PC-3 (cell line): ENCODE measurements around the gene SSNA1. TPM values are rescaled to one million over a fixed set of nuclear protein-coding genes. Genes with fewer than 3 reads are reported as not detected.

Source experiments
- ATAC-seq: fragments of 200-7000 bp; cut with Tn5 transposase; 2 replicates; pipeline ENCODE4 v1.9.1; 2020; ENCODE audit warnings: mild to moderate bottlenecking, moderate library complexity
- BruUV-seq: library from RNA; stranded (reverse); fragments of 400-500 nt; replicated peaks from 2 replicates; lab custom pipeline; 2021; lab: Mats Ljungman, UMichigan
- CTCF ChIA-PET: fragments of 300-600 bp; sonication (Branson Sonifier 250); formaldehyde crosslinking; loops from one replicate; lab custom pipeline; 2022; ENCODE audit warnings: antibody characterized with exemption; lab: Charles Lee
- POLR2A ChIA-PET: fragments of 300-600 bp; sonication (Branson Sonifier 250); formaldehyde crosslinking; loops from one replicate; lab custom pipeline; 2022; ENCODE audit warnings: antibody characterized with exemption; ENCODE audit not compliant: unreplicated experiment; lab: Charles Lee
- DNase-seq: peaks from one replicate; pipeline ENCODE4 v3.0.0-alpha.2; 2015
- H2AFZ ChIP-seq: fragments of 300-600 bp; sonication (generic); 2 replicates; pipeline ENCODE4 v1.6.0; 2016; ENCODE audit warnings: antibody characterized with exemption, low read length
- H3F3A ChIP-seq: fragments of 300-600 bp; sonication (generic); one replicate; pipeline ENCODE4 v1.6.0; 2017; ENCODE audit warnings: antibody characterized with exemption, low read length, control low read depth, mild to moderate bottlenecking; ENCODE audit not compliant: unreplicated experiment
- H3K27ac ChIP-seq: fragments of 300-600 bp; sonication (generic); 2 replicates; pipeline ENCODE4 v1.5.1; 2016; ENCODE audit warnings: mild to moderate bottlenecking, low read length
- H3K27me3 ChIP-seq: fragments of 300-600 bp; sonication (generic); 2 replicates; pipeline ENCODE4 v1.6.1; 2016; ENCODE audit warnings: low read length, mixed read lengths
- H3K36me3 ChIP-seq: fragments of 300-600 bp; sonication (generic); 2 replicates; pipeline ENCODE4 v1.6.1; 2016; ENCODE audit warnings: low read depth, mixed run types, low read length, mixed read lengths
- H3K4me1 ChIP-seq: fragments of 300-600 bp; sonication (generic); 2 replicates; pipeline ENCODE4 v1.5.1; 2016; ENCODE audit warnings: low read length; ENCODE audit not compliant: insufficient read depth
- H3K4me2 ChIP-seq: fragments of 300-600 bp; sonication (generic); 2 replicates; pipeline ENCODE4 v1.6.0; 2016; ENCODE audit warnings: low read length
- H3K4me3 ChIP-seq: fragments of 300-600 bp; sonication (generic); 2 replicates; pipeline ENCODE4 v1.5.1; 2016; ENCODE audit warnings: mild to moderate bottlenecking, low read length, mixed read lengths
- H3K79me2 ChIP-seq: fragments of 300-600 bp; sonication (generic); 2 replicates; pipeline ENCODE4 v1.6.1; 2017; ENCODE audit warnings: low read length, mixed read lengths
- H3K9ac ChIP-seq: fragments of 300-600 bp; sonication (generic); 2 replicates; pipeline ENCODE4 v1.6.0; 2016; ENCODE audit warnings: mild to moderate bottlenecking, low read length
- H3K9me2 ChIP-seq: fragments of 300-600 bp; sonication (generic); replicated peaks from 2 replicates; pipeline ENCODE4 v1.6.1; 2016; ENCODE audit warnings: mixed run types, low read length, mixed read lengths
- H3K9me3 ChIP-seq: fragments of 300-600 bp; sonication (generic); 2 replicates; pipeline ENCODE4 v1.6.1; 2016; ENCODE audit warnings: low read length, mixed read lengths
- H4K20me1 ChIP-seq: fragments of 300-600 bp; sonication (generic); 2 replicates; pipeline ENCODE4 v1.6.1; 2016; ENCODE audit warnings: low read length, mixed read lengths
- EZH2 ChIP-seq: fragments of 300-600 bp; sonication (generic); IDR thresholded peaks from one replicate; pipeline ENCODE4 v1.6.1; 2017; ENCODE audit warnings: antibody characterized with exemption, mild to moderate bottlenecking, low read length; ENCODE audit not compliant: unreplicated experiment
- EZH2phosphoT487 ChIP-seq: fragments of 300-600 bp; sonication (generic); IDR thresholded peaks from 2 replicates; pipeline ENCODE4 v1.6.1; 2018; ENCODE audit warnings: mild to moderate bottlenecking, antibody characterized with exemption, low read length, borderline replicate concordance
- intact Hi-C: fragments of 100-400 bp; cut with micrococcal nuclease; formaldehyde crosslinking; loops from 2 replicates; pipeline ENCODE4 v1.9.0; 2023
- total RNA-seq: library from RNA; depleted of rRNA; stranded (reverse); fragments of >200 nt; gene quantifications from 2 replicates; pipeline ENCODE4 v1.2.3, GENCODE V29; 2014
- TF ChIP-seq, protein P1 (sequence below): fragments of 300-600 bp; sonication (generic); conservative IDR thresholded peaks from 2 replicates; pipeline ENCODE4 v1.5.1; 2017; ENCODE audit warnings: antibody characterized with exemption, low read depth, mild to moderate bottlenecking, low read length

SSNA1 gene
- total RNA-seq, 1 experiment from 2014 or later = 123 TPM

DNA sequence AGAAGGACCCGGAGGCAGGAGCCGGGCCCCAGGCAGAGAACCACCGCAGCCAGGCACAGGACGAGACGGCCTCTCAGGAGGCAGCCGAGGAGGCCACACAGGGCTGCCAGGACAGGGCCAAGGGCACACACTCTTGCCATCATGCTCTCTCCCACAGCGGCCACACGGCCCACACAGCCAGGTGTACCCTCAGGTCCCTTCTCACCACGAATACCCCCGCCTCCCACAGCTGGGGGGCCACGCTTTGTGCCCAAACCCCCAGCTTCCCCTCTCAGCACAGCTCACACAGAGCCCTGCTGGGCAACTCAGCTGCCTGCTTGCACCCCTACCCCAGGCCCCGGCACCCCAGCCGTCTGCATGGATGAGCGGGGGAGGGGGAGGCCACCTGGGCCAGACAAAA lies 5.3 kb downstream of the SSNA1 start:
- H3K9ac ChIP-seq = no peak overlapping the region
- peaks cover 17% of the 10 kb centered on the region for H4K20me1 ChIP-seq
- peaks cover 43% of the 10 kb centered on the region for H3K4me1 ChIP-seq
- CTCF ChIA-PET = no interaction called here
- ATAC-seq = no peak
- no peaks in the 10 kb centered on the region for H3K9me3 ChIP-seq
- H3K27me3 ChIP-seq = no peaks in the 10 kb centered on the region
- peaks cover 26% of the 10 kb centered on the region for H3K79me2 ChIP-seq
- no peaks in the 10 kb centered on the region for H3K9me2 ChIP-seq
- DNase-seq = no peak
- H3K4me3 ChIP-seq = no peak overlapping the region
- no TSS peak for BruUV-seq
- no peaks in the 10 kb centered on the region for H3F3A ChIP-seq
- H3K36me3 ChIP-seq = no peaks in the 10 kb centered on the region
- no peak overlapping the region for H3K4me2 ChIP-seq
- no peak overlapping the region for H2AFZ ChIP-seq
- no peak overlapping the region for H3K27ac ChIP-seq
- intact Hi-C loops = no loop called here
- TF ChIP-seq EZH2phosphoT487 = no peak
- TF ChIP-seq EZH2 = no peak
- TF ChIP-seq, protein P1, sequence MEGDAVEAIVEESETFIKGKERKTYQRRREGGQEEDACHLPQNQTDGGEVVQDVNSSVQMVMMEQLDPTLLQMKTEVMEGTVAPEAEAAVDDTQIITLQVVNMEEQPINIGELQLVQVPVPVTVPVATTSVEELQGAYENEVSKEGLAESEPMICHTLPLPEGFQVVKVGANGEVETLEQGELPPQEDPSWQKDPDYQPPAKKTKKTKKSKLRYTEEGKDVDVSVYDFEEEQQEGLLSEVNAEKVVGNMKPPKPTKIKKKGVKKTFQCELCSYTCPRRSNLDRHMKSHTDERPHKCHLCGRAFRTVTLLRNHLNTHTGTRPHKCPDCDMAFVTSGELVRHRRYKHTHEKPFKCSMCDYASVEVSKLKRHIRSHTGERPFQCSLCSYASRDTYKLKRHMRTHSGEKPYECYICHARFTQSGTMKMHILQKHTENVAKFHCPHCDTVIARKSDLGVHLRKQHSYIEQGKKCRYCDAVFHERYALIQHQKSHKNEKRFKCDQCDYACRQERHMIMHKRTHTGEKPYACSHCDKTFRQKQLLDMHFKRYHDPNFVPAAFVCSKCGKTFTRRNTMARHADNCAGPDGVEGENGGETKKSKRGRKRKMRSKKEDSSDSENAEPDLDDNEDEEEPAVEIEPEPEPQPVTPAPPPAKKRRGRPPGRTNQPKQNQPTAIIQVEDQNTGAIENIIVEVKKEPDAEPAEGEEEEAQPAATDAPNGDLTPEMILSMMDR = no peak
- POLR2A ChIA-PET = no interaction called here

DNA sequence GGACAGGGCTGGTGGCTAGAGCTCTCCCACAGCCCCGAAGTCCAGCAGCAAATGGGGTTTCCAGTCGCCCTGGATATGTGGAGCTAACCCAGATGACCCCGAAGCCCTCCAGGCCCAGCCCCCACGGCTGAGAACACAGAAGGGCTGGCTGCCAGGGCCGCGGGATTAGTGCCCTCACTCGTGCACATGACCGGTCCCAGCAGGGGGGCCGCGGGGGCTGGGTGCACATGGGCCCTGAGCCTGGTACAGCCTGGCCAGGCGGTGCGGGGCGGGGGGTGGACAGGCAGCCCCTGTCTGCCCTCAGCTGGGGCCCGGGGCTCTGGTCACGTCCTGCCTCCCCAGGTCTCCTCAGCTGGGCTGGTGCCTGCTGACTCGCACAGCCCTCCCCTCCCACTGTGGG lies 5.9 kb downstream of the SSNA1 start:
- Histone ChIP-seq H3K9me2 (no peaks in the 10 kb centered on the region), H3K4me3 (no peak overlapping the region), H2AFZ (no peak overlapping the region), H4K20me1 (peaks cover 22% of the 10 kb centered on the region), H3K36me3 (no peaks in the 10 kb centered on the region), H3K4me1 (peaks cover 48% of the 10 kb centered on the region), H3K9me3 (no peaks in the 10 kb centered on the region), H3F3A (no peaks in the 10 kb centered on the region), H3K27me3 (no peaks in the 10 kb centered on the region), H3K27ac (no peak overlapping the region), H3K79me2 (peaks cover 26% of the 10 kb centered on the region), H3K9ac (no peak overlapping the region), H3K4me2 (no peak overlapping the region)
- no TSS peak for BruUV-seq
- CTCF ChIA-PET = no interaction called here
- ATAC-seq (no peak), DNase-seq (no peak)
- POLR2A ChIA-PET = no interaction called here
- no peak for TF ChIP-seq EZH2phosphoT487
- TF ChIP-seq, protein P1 = no peak
- no peak for TF ChIP-seq EZH2
- intact Hi-C loops = no loop called here

DNA sequence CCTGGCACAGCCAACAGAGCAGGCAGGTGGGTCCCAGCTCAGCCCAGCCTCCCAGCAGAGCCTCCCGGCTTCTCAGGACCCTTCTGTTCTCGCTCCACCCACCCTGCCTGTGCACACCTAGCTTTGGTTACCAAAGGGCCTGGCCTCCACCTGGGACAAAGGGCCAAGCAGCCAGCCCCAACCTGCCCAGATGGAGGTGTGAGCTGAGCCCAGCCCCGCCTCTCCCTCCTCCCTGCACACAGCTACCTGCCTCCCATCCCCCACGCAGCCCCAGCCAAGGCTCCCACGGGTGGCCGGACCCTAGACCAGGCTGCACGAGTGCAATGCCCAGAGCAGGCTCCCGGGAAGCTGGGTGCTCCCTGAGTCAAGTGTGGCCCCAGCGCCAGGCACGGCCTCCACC lies 6.4 kb downstream of the SSNA1 start:
- ATAC-seq (no peak), DNase-seq (no peak)
- no peak overlapping the region for H3K9ac ChIP-seq
- ChIA-PET POLR2A (no interaction called here), CTCF (no interaction called here)
- H3K4me2 ChIP-seq = peak overlapping the region; percentile 58
- peaks cover 19% of the 10 kb centered on the region for H4K20me1 ChIP-seq
- no peak overlapping the region for H2AFZ ChIP-seq
- H3K4me3 ChIP-seq = no peak overlapping the region
- no peaks in the 10 kb centered on the region for H3K9me3 ChIP-seq
- intact Hi-C loops = no loop called here
- H3K4me1 ChIP-seq = peaks cover 45% of the 10 kb centered on the region
- no TSS peak for BruUV-seq
- H3K36me3 ChIP-seq = no peaks in the 10 kb centered on the region
- no peaks in the 10 kb centered on the region for H3F3A ChIP-seq
- TF ChIP-seq, protein P1 = no peak
- no peak for TF ChIP-seq EZH2
- TF ChIP-seq EZH2phosphoT487 = no peak
- no peak overlapping the region for H3K27ac ChIP-seq
- no peaks in the 10 kb centered on the region for H3K27me3 ChIP-seq
- H3K9me2 ChIP-seq = no peaks in the 10 kb centered on the region
- H3K79me2 ChIP-seq = peaks cover 23% of the 10 kb centered on the region
